ENCODE measurements around the gene SLC29A4. TPM values are rescaled to one million over a fixed set of nuclear protein-coding genes. Genes with fewer than 3 reads are reported as not detected.
"Not testable (repeated sequence)": the region's sequence is repeated elsewhere in the genome, so short reads cannot be mapped to it uniquely, and the experiment has no call there.

Gene SLC29A4, protein sequence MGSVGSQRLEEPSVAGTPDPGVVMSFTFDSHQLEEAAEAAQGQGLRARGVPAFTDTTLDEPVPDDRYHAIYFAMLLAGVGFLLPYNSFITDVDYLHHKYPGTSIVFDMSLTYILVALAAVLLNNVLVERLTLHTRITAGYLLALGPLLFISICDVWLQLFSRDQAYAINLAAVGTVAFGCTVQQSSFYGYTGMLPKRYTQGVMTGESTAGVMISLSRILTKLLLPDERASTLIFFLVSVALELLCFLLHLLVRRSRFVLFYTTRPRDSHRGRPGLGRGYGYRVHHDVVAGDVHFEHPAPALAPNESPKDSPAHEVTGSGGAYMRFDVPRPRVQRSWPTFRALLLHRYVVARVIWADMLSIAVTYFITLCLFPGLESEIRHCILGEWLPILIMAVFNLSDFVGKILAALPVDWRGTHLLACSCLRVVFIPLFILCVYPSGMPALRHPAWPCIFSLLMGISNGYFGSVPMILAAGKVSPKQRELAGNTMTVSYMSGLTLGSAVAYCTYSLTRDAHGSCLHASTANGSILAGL
- total RNA-seq: 6.0 TPM

GRCh38 chr7:5282543-5283316, at the start of gene SLC29A4:
SLC29A4 (plus strand) TSS chr7:5282943; CDS start chr7:5287817, 4,874 bp downstream.
- DNase-seq (ENCODE audit: low spot score): peak; percentile 39

DNA sequence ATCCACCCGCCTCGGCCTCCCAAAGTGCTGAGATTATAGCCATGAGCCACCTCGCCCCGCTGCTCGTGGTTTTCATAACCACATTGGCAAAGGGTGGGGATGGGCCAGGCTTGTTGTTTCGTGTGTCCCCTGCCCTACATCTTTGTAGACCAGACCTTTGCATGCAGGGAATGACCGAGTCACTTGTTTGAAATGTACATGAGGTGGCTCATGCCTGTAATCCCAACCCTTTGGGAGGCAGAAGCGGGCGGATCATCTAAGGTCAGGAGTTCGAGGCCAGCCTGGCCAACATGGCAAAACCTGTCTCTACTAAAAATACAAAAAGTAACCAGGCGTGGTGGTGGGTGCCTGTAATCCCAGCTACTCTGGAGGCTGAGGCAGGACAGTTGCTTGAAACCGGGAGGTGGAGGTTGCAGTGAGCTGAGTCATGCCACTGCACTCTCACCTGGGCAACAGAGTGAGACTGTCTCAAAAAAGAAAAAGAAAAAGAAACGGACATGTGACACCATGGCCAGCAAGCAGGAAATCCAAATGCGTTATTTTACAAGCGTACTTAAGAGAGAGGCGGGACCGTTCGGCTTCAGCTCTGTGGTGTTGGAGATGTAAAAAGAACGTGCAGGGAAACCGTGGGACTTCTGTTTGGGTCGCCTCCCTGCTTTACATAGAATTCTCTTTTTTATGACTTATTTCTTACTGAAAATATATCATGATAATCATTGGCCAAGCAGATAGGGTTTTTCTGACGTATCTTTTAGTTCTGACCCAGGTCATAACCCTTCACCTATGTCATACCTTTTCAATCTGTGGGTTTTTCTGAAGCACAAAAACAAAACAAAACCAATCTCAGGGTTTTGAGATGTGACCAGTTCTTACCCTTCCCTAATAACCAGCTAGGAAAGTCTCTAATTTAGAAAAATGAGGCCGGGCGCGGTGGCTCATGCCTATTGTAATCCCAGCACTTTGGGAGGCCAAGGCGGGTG, 47.6 kb upstream of the SLC29A4 start:
- DNase-seq (ENCODE audit: low spot score): no peak

- peak; percentile 77 for DNase-seq (ENCODE audit: low spot score)
Measured at GRCh38 chr7:5237286-5237685, 45.5 kb upstream of the SLC29A4 start.

- DNase-seq (ENCODE audit: low spot score): no peak
Measured at GRCh38 chr7:5238500-5238899, 44.2 kb upstream of the SLC29A4 start.

DNA sequence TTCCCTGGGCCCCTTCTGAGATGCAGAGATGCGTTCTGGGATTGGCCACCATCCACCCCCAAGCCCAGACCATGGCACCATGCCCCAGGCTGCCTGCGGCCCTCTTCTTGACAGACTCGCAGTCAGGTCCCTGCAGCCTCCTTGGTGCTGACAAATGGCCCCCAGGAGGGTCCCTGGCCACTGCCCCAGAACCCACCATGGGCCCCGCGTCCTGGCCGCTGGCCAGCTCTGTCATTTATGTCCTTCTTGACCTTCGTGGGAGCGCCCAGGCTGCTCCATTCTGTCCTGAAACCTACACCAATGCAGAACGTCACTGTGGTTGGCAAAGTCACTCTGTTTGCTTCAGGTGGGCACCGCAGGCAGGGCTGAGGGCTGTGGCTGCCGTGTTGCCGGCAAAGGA, 39.5 kb upstream of the SLC29A4 start:
- no peak for DNase-seq (ENCODE audit: low spot score)

DNA sequence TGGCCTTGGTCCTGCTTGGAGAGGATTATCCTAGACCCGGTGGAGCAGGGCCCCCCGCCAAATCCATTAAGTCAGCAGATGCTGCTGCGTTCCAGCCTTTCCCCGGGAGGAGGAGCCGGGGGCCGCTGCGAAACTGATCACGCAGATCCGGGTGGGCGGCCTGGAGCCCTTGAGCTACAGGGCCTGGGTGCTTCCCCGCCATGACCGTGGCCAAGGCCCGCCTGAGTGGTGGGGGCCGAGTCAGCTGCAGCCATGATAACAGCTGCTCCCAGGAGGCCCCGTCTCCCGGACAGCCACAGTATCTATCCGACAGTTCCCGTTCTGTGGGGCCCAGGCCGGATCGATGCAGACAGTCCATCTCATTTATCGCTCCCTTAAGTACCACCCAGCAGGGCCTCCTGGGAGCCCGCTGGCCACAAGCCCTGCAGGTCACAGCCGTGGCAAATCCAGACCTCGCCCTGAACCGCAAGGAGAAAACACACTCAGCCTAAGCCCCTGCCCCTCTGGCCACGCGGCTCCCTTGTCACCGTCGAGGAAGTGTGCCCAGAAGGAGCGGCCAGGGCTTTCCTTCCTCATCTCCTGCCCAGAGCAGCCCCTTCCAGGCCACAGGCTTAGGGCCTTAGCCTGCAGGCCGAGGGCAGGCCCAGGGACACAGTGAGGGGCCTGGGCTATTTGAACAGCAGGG, 34.4 kb upstream of the SLC29A4 start:
- DNase-seq (ENCODE audit: low spot score): peak; percentile 68

DNA sequence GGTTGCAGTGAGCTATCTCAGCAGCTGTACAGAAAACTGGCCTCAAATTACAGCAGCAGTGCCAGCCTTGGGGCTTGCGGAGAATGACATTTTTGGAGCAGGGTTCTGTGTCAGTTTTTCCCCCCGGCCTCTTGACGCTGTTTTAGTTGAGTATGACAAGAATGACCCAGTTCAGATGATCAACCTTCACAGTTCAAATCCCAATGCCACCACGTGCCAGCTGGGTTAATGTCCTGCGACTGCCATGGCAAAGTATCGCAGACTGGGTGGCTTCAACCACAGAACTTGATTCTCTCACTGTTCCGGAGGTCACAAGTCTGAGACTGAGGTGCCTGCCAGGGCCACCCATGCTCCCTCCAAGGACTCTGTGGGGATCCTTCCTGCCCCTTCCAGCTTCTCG, 32.0 kb upstream of the SLC29A4 start:
- not testable (repeated sequence) for DNase-seq (ENCODE audit: low spot score)

DNA sequence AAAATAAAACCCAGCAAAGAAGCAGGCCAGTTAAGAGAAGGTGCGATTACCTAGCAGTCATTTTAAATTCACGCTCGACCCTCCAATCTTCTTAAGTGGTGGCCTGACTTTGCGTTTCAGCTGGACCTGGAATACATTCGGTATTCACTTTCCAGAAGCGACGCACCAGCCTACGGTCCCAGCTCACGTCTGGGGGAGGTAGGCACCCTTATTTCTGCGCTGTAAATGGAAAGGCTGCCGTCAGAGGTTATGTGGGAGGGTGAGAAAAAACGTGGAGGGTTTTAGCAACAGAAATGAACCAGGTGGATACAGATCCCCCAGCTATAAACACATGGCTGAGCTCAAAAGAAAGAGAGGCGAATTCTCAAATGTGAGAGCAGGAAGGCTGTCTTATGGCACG, 29.2 kb upstream of the SLC29A4 start:
- DNase-seq (ENCODE audit: low spot score): not testable (repeated sequence)

- not testable (repeated sequence) for DNase-seq (ENCODE audit: low spot score)
Measured at GRCh38 chr7:5254371-5254770, 28.4 kb upstream of the SLC29A4 start.

DNA sequence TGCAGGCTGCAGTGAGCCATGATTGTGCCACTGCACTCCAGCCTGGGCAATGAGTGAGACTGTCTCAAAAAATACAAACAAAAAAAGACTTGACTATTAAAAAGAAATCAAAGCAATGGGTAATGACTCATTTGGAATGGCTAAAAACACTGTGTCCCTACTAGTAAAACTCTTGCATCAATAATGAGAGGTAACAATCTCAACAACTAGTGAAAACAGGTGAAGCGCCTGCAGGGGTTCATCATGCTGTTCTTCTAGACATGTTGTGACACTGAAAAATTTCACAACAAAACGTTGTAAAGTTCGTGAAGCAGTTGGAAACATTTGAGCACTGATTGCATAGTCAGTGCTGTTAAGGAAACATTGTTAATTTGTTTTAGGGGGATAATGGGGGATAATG, 26.9 kb upstream of the SLC29A4 start:
- no peak for DNase-seq (ENCODE audit: low spot score)

DNA sequence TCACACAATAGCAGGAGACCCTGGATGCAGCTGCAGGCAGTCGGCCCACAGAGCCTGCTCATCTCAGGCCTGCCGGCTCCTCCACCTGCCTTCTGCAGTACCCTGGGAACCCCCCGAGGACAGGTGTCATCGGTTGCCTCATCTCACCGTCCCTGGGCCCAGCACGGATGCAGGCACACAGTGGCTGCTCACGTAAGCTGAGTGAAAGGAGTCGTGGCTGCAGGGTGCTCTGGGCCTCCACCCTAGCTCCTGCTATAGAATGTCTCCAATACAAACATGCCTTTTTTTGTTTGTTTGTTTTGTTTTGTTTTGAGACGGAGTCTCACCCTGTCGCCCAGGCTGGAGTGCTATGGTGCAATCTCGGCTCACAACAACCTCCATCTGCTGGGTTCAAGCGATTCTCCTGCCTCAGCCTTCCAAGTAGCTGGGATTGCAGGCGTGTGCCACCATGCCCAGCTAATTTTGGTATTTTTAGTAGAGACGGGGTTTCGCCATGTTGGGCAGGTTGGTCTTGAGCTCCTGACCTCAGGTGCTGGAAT, 22.1 kb upstream of the SLC29A4 start:
- not testable (repeated sequence) for DNase-seq (ENCODE audit: low spot score)

- DNase-seq (ENCODE audit: low spot score): not testable (repeated sequence)
Measured at GRCh38 chr7:5263066-5263465, 19.7 kb upstream of the SLC29A4 start.

DNA sequence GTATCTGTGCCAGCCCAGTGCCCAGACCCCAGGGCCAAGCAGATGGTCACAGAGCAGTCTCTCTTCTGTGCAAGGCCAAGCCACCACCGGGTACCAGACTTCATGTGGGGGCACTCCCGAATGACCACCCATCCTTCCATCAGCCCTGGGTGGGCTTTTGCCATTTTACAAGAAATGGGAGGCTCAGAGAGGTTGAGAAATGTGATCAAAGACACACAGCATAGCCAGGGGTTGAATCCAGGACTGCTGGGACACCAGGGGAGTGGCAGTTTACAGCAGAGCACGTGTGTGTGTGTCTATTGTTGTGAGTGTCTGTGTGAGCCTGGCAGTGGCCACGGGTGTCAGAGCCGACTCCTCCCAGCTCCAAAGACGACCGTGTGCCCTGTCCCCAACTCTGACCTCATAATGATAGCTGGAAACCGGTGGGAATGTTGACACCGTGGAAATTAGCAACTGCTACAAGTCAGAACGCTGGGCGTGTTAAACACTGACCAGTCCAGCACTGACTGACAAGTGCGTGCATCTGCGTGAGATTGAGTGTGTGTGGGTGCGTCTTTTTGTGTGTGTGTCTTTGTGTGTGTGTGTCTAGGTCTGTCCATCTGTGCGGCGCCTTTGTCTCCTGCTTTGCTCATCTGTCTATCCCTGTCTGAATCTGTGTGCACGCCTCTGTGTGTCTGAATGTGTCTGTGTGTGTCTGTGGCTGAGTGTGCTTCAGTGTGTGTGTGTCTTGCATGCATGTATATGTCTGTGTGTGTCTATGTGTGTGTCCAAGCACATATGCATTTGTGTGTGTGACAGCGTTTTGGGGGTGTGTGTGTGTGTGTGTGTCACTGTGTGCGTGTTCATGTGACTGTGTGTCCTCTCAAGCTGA, 17.2 kb upstream of the SLC29A4 start:
- no peak for DNase-seq (ENCODE audit: low spot score)

- DNase-seq (ENCODE audit: low spot score): no peak
Measured at GRCh38 chr7:5266191-5267028, 16.3 kb upstream of the SLC29A4 start.

DNA sequence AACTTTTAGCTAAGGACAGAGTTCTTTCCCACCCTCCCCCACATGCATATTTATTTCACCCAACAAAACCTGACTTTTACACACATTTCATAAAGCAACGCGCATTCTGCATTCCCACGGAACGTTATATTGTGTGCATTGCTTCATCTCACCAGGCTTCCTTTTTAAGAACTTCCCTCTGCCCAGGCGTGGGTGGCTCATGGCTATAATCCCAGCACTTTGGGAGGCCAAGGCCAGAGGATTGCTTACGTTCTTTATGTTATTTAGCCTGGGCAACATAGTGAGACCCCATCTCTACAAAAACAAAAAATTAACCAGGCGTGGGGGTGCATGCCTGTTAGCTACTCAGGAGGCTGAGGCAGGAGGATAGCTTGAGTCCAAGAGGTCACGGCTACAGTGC, 14.9 kb upstream of the SLC29A4 start:
- DNase-seq (ENCODE audit: low spot score): not testable (repeated sequence)

DNA sequence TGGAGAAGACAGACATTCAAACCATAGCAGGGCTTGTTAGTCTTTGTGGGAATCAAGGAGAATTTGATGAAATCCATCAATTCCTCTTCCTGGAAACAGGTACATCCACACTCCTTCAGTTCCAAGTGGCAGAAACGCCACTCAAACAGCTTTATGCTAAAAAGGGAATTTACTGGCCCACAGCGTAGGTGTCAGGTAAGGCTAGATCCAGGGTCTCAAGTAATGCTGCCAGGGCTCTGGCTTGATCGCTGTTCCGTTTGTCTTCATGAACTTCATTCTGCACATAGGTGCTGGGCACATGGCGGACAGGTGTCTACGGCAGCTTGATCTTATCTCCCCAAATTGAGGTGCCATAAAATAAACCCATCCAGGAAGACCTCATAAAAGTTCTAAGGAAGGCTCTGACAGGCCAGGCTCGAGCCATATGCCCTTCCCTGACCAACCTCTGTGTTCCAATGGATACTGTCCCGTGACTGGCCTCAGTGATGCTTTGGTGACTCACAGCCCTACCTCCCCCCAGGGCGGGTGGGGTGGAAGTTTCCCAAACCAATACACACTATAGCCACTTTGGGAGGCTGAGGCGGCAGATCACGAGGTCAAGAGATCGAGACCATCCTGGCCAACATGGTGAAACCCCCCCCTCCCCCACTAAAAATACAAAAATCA, 12.6 kb upstream of the SLC29A4 start:
- not testable (repeated sequence) for DNase-seq (ENCODE audit: low spot score)

- no peak for DNase-seq (ENCODE audit: low spot score)
Measured at GRCh38 chr7:5270788-5271187, 12.0 kb upstream of the SLC29A4 start.

DNA sequence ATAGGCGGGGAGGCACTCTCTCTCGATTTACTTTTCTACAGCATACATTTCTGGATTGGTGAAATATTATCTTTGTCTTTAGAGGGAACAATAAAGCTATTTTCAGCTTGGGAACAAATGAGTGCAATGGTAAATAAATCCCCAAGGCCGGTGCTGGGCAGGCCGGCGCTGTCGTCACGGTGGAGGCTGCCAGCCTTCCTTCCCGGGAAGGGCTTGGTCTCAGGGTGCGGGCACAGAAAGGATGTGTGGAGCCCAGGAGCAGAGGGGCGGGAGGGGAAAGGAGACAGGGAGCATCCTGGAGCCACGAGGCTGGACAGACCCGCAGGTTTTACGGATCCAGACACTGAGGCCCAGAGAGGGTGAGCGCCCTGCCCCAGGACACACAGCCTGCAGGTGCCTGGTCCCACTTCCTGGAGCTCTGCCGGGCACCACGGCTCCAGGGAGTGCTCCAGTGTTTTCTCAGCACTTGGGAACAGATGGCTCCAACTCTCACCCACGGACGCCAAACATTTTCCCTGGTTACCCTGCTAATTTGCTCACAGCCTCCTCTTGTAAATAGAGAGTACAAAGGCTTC, 8.8 kb upstream of the SLC29A4 start:
- DNase-seq (ENCODE audit: low spot score): peak; percentile 18

Data from mucosa of gallbladder (tissue), 1 donor.